ENCODE data around the gene STYK1. TPM values are rescaled to one million over a fixed set of nuclear protein-coding genes. Genes with fewer than 3 reads are reported as not detected.

Gene STYK1
- total and polyA plus RNA-seq, 4 donors: 0.67 to 1.3 (median 0.89) TPM

- Histone ChIP-seq H3K9ac (ENCODE audit: insufficient read depth in 1 of 2, low read length in 2 of 2) (no peak overlapping the region), H3K4me1 (ENCODE audit: control insufficient read depth in 5 of 5, insufficient read depth in 5 of 5, low read length in 5 of 5) (no peaks in the 10 kb centered on the region), H3K27ac (ENCODE audit: low read depth in 1 of 2, low read length in 1 of 2) (no peak overlapping the region), H3K36me3 (ENCODE audit: control insufficient read depth in 4 of 4, insufficient read depth in 4 of 4, low read length in 4 of 4) (peaks cover 0 to 6% (median 3%) of the 10 kb centered on the region in 4 donors), H3K27me3 (ENCODE audit: control insufficient read depth in 3 of 3, insufficient read depth in 3 of 3, low read length in 2 of 3) (no peaks in the 10 kb centered on the region), H3K9me3 (ENCODE audit: control insufficient read depth in 4 of 4, insufficient read depth in 3 of 4, low read length in 3 of 4) (no peaks in the 10 kb centered on the region), H3K4me3 (no peak overlapping the region)
- no peak for TF ChIP-seq CTCF (IDR thresholded peaks at IDR 0.05; ENCODE audit: control extremely low read depth, extremely low read depth)
- WGBS, 2 donors: 33 to 53% methylated on average over 2 of the region's 2 CpGs
- DNase-seq: no peak
- no peak for ATAC-seq (ENCODE audit: insufficient read depth, low FRiP score)
Observed at GRCh38 chr12:10595881-10596280, 78.0 kb downstream of the STYK1 start.

GRCh38 chr12:10590966-10591365 is 82.9 kb downstream of the STYK1 start:
- Histone ChIP-seq H3K36me3 (ENCODE audit: control insufficient read depth in 4 of 4, insufficient read depth in 4 of 4, low read length in 4 of 4) (peaks cover 0 to 3% (median under 1%) of the 10 kb centered on the region in 4 donors), H3K27me3 (ENCODE audit: control insufficient read depth in 3 of 3, insufficient read depth in 3 of 3, low read length in 2 of 3) (no peaks in the 10 kb centered on the region), H3K9ac (ENCODE audit: insufficient read depth in 1 of 2, low read length in 2 of 2) (no peak overlapping the region), H3K9me3 (ENCODE audit: control insufficient read depth in 4 of 4, insufficient read depth in 3 of 4, low read length in 3 of 4) (no peaks in the 10 kb centered on the region), H3K4me3 (no peak overlapping the region), H3K27ac (ENCODE audit: low read depth in 1 of 2, low read length in 1 of 2) (no peak overlapping the region), H3K4me1 (ENCODE audit: control insufficient read depth in 5 of 5, insufficient read depth in 5 of 5, low read length in 5 of 5) (no peaks in the 10 kb centered on the region)
- no peak for DNase-seq
- WGBS, 2 donors: 98 to 100% methylated on average over 3 of the region's 3 CpGs
- TF ChIP-seq CTCF (IDR thresholded peaks at IDR 0.05; ENCODE audit: control extremely low read depth, extremely low read depth): no peak
- ATAC-seq (ENCODE audit: insufficient read depth, low FRiP score): no peak

GRCh38 chr12:10584415-10584814 is 89.4 kb downstream of the STYK1 start:
- 89 to 94% methylated on average over 1 of the region's 1 CpG for WGBS, 2 donors

More at GRCh38 chr12:10584415-10584814, 89.4 kb downstream of the STYK1 start:
- H3K36me3 ChIP-seq (ENCODE audit: control insufficient read depth in 4 of 4, insufficient read depth in 4 of 4, low read length in 4 of 4): peaks cover 0 to 4% (median 1%) of the 10 kb centered on the region in 4 donors
- H3K27ac ChIP-seq (ENCODE audit: low read depth in 1 of 2, low read length in 1 of 2): no peak overlapping the region
- H3K4me3 ChIP-seq: no peak overlapping the region
- TF ChIP-seq CTCF (IDR thresholded peaks at IDR 0.05; ENCODE audit: control extremely low read depth, extremely low read depth): no peak
- DNase-seq: no peak
- H3K27me3 ChIP-seq (ENCODE audit: control insufficient read depth in 3 of 3, insufficient read depth in 3 of 3, low read length in 2 of 3): no peaks in the 10 kb centered on the region
- ATAC-seq (ENCODE audit: insufficient read depth, low FRiP score): no peak
- H3K9ac ChIP-seq (ENCODE audit: insufficient read depth in 1 of 2, low read length in 2 of 2): no peak overlapping the region
- peaks cover 0 to 3% (median 0%) of the 10 kb centered on the region in 4 donors for H3K9me3 ChIP-seq (ENCODE audit: control insufficient read depth in 4 of 4, insufficient read depth in 3 of 4, low read length in 3 of 4)
- no peaks in the 10 kb centered on the region for H3K4me1 ChIP-seq (ENCODE audit: control insufficient read depth in 5 of 5, insufficient read depth in 5 of 5, low read length in 5 of 5)
